Spleen (tissue), 11 donors: ENCODE results near the gene SOSTDC1. TPM values are rescaled to one million over a fixed set of nuclear protein-coding genes. Genes with fewer than 3 reads are reported as not detected.

Experiments used
- DNase-seq: peaks from one replicate; pipeline ENCODE4 v3.0.0-alpha.2; 2020
- H3K27ac ChIP-seq, 8 donors: fragments of 200-600 bp; sonication (generic) in 7 of 8; 1 replicate in 4 of 8; 2 replicates in 4 of 8; pipeline versions ENCODE4 v1.5.0 to v1.8.0; 2016 to 2021; ENCODE audit warnings: inconsistent platforms in 4 of 8, mild to moderate bottlenecking in 4 of 8, moderate library complexity in 1 of 8
- H3K27me3 ChIP-seq, 7 donors: fragments of 200-600 bp; sonication (generic) in 6 of 7; replicated peaks in 1 of 7; 1 replicate in 4 of 7; 2 replicates in 3 of 7; pipeline versions ENCODE4 v1.5.0 to v1.8.0; 2016 to 2021; ENCODE audit warnings: inconsistent platforms in 3 of 7, mild to moderate bottlenecking in 1 of 7
- H3K36me3 ChIP-seq, 6 donors: fragments of 200-600 bp; sonication (generic) in 5 of 6; 1 replicate in 4 of 6; 2 replicates in 2 of 6; pipeline versions ENCODE4 v1.5.0 to v1.8.0; 2016 to 2021; ENCODE audit warnings: inconsistent platforms in 2 of 6
- H3K4me1 ChIP-seq, 6 donors: fragments of 200-600 bp; sonication (generic) in 5 of 6; 1 replicate in 3 of 6; 2 replicates in 3 of 6; pipeline versions ENCODE4 v1.5.0 to v1.8.0; 2016 to 2021; ENCODE audit warnings: inconsistent platforms in 3 of 6
- H3K4me3 ChIP-seq, 8 donors: fragments of 200-600 bp; sonication (generic) in 7 of 8; 1 replicate in 4 of 8; 2 replicates in 4 of 8; pipeline versions ENCODE4 v1.5.0 to v1.8.0; 2016 to 2021; ENCODE audit warnings: inconsistent platforms in 4 of 8, mild to moderate bottlenecking in 4 of 8, moderate library complexity in 2 of 8
- H3K9me3 ChIP-seq, 8 donors: fragments of 200-600 bp; sonication (generic) in 7 of 8; 1 replicate in 4 of 8; 2 replicates in 4 of 8; pipeline versions ENCODE4 v1.5.0 to v1.8.0; 2016 to 2021; ENCODE audit warnings: inconsistent platforms in 4 of 8
- POLR2A ChIP-seq, 3 donors: fragments of 450-650 bp; IDR thresholded peaks; one replicate each; pipeline ENCODE4 v1.5.1; 2017; ENCODE audit warnings: antibody characterized with exemption in 3 of 3, mild to moderate bottlenecking in 1 of 3
- POLR2AphosphoS5 ChIP-seq, 3 donors: sonication (generic); formaldehyde crosslinking; IDR thresholded peaks; one replicate each; pipeline ENCODE4 v1.5.1; 2017; ENCODE audit warnings: antibody characterized with exemption in 3 of 3
- WGBS, 5 donors: extraction: QIAGEN DNeasy Blood & Tissue Kit in 3 of 5; methylation state at CpG; one replicate each; pipeline versions ENCODE4 v1.1.5 to v1.1.7; 2013 to 2018; 5-methylcytosine and 5-hydroxymethylcytosine counted together
- intact Hi-C: fragments of 100-400 bp; cut with DNase I; formaldehyde crosslinking; loops from one replicate; pipeline ENCODE4 v1.15.0; 2023; ENCODE audit warnings: low total_unique reads
- polyA plus RNA-seq, 3 donors: library from polyadenylated mRNA; stranded (reverse); fragments of 200-250 nt; gene quantifications; one replicate each; pipeline ENCODE4 v1.2.1, GENCODE V29; 2013
- total RNA-seq, 7 donors: library from RNA; depleted of rRNA in 3 of 7; stranded (reverse); fragments of >200 nt in 3 of 7; fragmentation: NEBNext Ultra II Directional in 4 of 7; extraction: Animal tissue kit (Norgen Biotek cat#: 25700) in 4 of 7; gene quantifications; one replicate each; pipeline versions ENCODE4 v1.1.0 to v1.2.1, GENCODE V29; 2016 to 2021
- TF ChIP-seq, protein P1 (sequence below), 11 experiments: fragments of 200-600 bp in 7 of 11; fragments of 450-650 bp in 4 of 11; sonication (generic) in 4 of 11; IDR thresholded peaks in 8 of 11; conservative IDR thresholded peaks in 3 of 11; 1 replicate in 7 of 11; 2 replicates in 4 of 11; pipeline versions ENCODE4 v1.4.0 to v1.8.0; 2016 to 2021; ENCODE audit warnings: antibody characterized with exemption in 11 of 11, inconsistent platforms in 4 of 11, mild to moderate bottlenecking in 1 of 11
- donor health status: healthy with polysubstance abuse.
- donor health status: DM: no; HTN: no; CAD: no; lungs with moderate emphysema.
- donor health status: DM: no; HTN: no; CAD: no.
- donor health status: Bipolar disorder and iron deficiency.
- donor health status: healthy.
- donor health status: DM: no; HTN: no; CAD: no.
- donor health status: DM: yes; HTN: yes; CAD: no.

SOSTDC1 gene
- total and polyA plus RNA-seq, 10 donors = not detected

DNA sequence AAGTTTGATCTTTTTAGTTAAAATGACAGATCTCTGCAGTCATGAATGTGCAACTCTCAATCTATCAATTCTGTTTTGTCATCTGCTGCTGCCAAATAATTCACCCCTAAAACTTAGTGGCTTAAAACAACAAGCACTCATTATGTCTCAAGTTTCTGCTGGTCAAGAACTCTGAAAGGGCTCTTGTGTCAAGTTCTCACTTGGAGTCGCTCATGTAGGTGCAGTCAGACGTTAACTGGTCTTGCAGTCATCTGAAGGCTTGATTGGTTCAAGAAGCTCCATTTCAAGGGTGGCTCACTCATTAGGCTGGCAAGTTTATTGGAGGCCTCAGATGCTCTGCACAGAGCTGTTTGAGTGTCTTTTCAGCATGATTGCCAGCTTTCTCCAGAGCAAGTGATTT is 32.6 kb upstream of the SOSTDC1 start:
- H3K9me3 ChIP-seq = no peaks in the 10 kb centered on the region
- WGBS, 5 donors = 79 to 89% (median 88%) methylated on average over 2 of the region's 2 CpGs
- intact Hi-C loops = no loop called here
- H3K27me3 ChIP-seq = peaks cover 0 to 4% (median 0%) of the 10 kb centered on the region in 7 donors
- H3K27ac ChIP-seq = no peak overlapping the region
- H3K4me1 ChIP-seq = no peaks in the 10 kb centered on the region
- TF ChIP-seq POLR2AphosphoS5 (IDR thresholded peaks at IDR 0.05) (no peak), POLR2A (IDR thresholded peaks at IDR 0.05) (no peak)
- TF ChIP-seq, protein P1, sequence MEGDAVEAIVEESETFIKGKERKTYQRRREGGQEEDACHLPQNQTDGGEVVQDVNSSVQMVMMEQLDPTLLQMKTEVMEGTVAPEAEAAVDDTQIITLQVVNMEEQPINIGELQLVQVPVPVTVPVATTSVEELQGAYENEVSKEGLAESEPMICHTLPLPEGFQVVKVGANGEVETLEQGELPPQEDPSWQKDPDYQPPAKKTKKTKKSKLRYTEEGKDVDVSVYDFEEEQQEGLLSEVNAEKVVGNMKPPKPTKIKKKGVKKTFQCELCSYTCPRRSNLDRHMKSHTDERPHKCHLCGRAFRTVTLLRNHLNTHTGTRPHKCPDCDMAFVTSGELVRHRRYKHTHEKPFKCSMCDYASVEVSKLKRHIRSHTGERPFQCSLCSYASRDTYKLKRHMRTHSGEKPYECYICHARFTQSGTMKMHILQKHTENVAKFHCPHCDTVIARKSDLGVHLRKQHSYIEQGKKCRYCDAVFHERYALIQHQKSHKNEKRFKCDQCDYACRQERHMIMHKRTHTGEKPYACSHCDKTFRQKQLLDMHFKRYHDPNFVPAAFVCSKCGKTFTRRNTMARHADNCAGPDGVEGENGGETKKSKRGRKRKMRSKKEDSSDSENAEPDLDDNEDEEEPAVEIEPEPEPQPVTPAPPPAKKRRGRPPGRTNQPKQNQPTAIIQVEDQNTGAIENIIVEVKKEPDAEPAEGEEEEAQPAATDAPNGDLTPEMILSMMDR (IDR thresholded peaks at IDR 0.05 in 8 of 11, conservative IDR thresholded peaks at IDR 0.05 in 3 of 11) = no peak
- no peak overlapping the region for H3K4me3 ChIP-seq
- DNase-seq = no peak
- no peaks in the 10 kb centered on the region for H3K36me3 ChIP-seq

DNA sequence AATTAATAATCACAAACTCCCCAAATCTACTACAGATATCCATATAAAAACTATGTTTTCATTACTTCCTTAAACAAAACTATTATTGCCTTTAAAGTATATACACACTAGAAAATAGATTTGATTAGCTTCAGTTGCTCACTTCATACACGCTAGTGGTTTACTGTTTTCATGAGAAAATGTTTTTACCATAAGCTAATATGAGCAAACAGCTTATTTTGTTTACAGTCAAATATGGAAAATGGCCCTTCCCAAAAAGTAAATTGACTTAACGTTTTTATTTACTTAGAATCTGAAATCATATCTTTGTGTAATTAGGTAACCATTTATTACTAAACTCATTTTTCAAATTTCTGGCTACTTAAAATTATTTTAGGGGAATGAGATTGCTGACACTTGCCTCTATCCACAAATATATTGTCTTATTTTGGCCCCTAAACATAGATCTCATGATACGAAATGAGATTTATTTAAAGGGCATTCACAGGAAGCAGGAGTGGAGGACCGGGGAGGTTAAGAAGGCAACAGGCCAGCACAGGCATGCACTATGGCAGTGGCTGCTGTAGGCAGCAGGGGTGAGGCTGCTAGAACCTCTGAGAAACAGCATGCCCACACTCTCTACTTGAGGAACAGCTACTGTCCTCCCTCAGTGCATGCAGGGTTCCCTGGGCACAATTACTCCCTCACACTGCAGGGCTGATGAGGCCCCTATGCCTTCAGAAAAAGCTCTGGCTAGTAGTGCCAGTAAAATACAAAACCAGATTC is 29.6 kb upstream of the SOSTDC1 start:
- Histone ChIP-seq H3K36me3 (no peaks in the 10 kb centered on the region), H3K9me3 (no peaks in the 10 kb centered on the region), H3K27ac (no peak overlapping the region), H3K4me1 (no peaks in the 10 kb centered on the region), H3K27me3 (peaks cover 0 to 4% (median 0%) of the 10 kb centered on the region in 7 donors), H3K4me3 (no peak overlapping the region)
- 74 to 87% (median 77%) methylated on average over 4 of the region's 4 CpGs for WGBS, 5 donors
- intact Hi-C loops = no loop called here
- DNase-seq = no peak
- TF ChIP-seq, protein P1 (IDR thresholded peaks at IDR 0.05 in 8 of 11, conservative IDR thresholded peaks at IDR 0.05 in 3 of 11) = no peak
- TF ChIP-seq POLR2AphosphoS5 (IDR thresholded peaks at IDR 0.05) (no peak), POLR2A (IDR thresholded peaks at IDR 0.05) (no peak)

DNA sequence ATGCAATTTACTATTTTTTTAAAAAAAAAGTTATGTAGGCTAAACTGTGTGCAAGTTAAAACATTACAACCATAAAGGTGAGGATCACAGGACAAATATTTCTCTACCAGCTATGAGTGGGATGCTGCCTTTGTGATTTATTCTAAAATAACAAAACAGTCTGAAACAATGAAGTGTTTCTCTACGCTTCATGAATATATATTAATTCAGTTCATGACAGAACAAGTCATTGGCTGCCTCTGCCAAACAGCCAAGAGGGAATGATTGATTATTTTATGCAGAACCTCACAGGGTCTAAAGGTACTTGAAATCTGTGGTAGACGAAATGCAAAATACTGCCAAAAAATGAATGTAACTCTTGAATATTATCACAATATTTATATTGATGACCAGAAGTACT is 29.0 kb upstream of the SOSTDC1 start:
- H3K9me3 ChIP-seq = no peaks in the 10 kb centered on the region
- 69 to 91% (median 82%) methylated on average over 2 of the region's 2 CpGs for WGBS, 5 donors
- H3K4me3 ChIP-seq = no peak overlapping the region
- intact Hi-C loops = no loop called here
- no peaks in the 10 kb centered on the region for H3K4me1 ChIP-seq
- DNase-seq = no peak
- H3K27me3 ChIP-seq = peaks cover 0 to 4% (median 0%) of the 10 kb centered on the region in 7 donors
- TF ChIP-seq POLR2A (IDR thresholded peaks at IDR 0.05) (no peak), POLR2AphosphoS5 (IDR thresholded peaks at IDR 0.05) (no peak)
- TF ChIP-seq, protein P1 (IDR thresholded peaks at IDR 0.05 in 8 of 11, conservative IDR thresholded peaks at IDR 0.05 in 3 of 11) = no peak
- no peak overlapping the region for H3K27ac ChIP-seq
- no peaks in the 10 kb centered on the region for H3K36me3 ChIP-seq

DNA sequence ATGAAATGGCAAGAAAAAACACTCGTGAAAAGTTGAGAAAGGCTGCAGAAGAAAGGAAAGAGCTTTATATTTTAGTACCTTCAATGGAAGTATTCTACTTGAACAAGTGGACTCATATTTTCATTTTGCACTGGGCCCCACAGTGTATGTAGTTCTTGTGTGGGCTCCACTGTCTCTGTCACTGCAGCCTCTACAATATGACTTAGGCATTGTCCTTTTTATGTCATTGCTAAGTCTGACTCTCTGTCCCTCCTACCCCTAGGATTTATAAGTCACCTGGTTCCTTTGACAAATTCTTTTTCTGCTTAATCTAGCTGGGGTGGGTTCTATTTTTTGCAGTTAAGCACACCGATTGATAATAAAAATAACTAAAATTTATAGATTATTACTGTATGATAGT is 27.7 kb upstream of the SOSTDC1 start:
- H3K27ac ChIP-seq = no peak overlapping the region
- H3K4me3 ChIP-seq = no peak overlapping the region
- DNase-seq = no peak
- no peaks in the 10 kb centered on the region for H3K9me3 ChIP-seq
- H3K36me3 ChIP-seq = no peaks in the 10 kb centered on the region
- peaks cover 0 to 4% (median 0%) of the 10 kb centered on the region in 7 donors for H3K27me3 ChIP-seq
- 67 to 92% (median 87%) methylated on average over 2 of the region's 2 CpGs for WGBS, 5 donors
- TF ChIP-seq POLR2AphosphoS5 (IDR thresholded peaks at IDR 0.05) = no peak
- TF ChIP-seq, protein P1 (IDR thresholded peaks at IDR 0.05 in 8 of 11, conservative IDR thresholded peaks at IDR 0.05 in 3 of 11) = no peak
- TF ChIP-seq POLR2A (IDR thresholded peaks at IDR 0.05) = no peak
- intact Hi-C loops = no loop called here
- no peaks in the 10 kb centered on the region for H3K4me1 ChIP-seq
